Tongue (tissue), 2 donors: ENCODE measurements around the gene PLCL1. TPM values are rescaled to one million over a fixed set of nuclear protein-coding genes. Genes with fewer than 3 reads are reported as not detected.
"Not testable (repeated sequence)": the region's sequence is repeated elsewhere in the genome, so short reads cannot be mapped to it uniquely, and the experiment has no call there.

Source experiments
- DNase-seq: peaks from one replicate; pipeline ENCODE4 v3.0.0-alpha.2; 2015
- total RNA-seq: library from RNA; depleted of rRNA; stranded (reverse); fragments of >200 nt; gene quantifications from one replicate; pipeline ENCODE4 v1.2.3, GENCODE V29; 2014

PLCL1 gene
- total RNA-seq, 1 donor from 2014 or later = 31.2 TPM

GRCh38 chr2:197810016-197810415 lies 5.6 kb downstream of the PLCL1 start:
- no peak for DNase-seq

- no peak for DNase-seq
These were observed 6.1 kb downstream of the PLCL1 start for GRCh38 chr2:197810491-197810890.

- DNase-seq = no peak
These were observed 8.8 kb downstream of the PLCL1 start for GRCh38 chr2:197813093-197813787.

- DNase-seq = no peak
These were observed 10.1 kb downstream of the PLCL1 start for GRCh38 chr2:197814526-197814925.

GRCh38 chr2:197821550-197822289 lies 17.3 kb downstream of the PLCL1 start:
- DNase-seq = no peak

- DNase-seq = no peak
These were observed 17.9 kb downstream of the PLCL1 start for GRCh38 chr2:197822333-197822732.

GRCh38 chr2:197827618-197828017 lies 23.2 kb downstream of the PLCL1 start:
- DNase-seq = no peak

GRCh38 chr2:197828464-197829135 lies 24.2 kb downstream of the PLCL1 start:
- no peak for DNase-seq

GRCh38 chr2:197834771-197835170 lies 30.4 kb downstream of the PLCL1 start:
- DNase-seq = not testable (repeated sequence)

- no peak for DNase-seq
These were observed 30.9 kb downstream of the PLCL1 start for GRCh38 chr2:197835293-197835692.

GRCh38 chr2:197838036-197838435 lies 33.6 kb downstream of the PLCL1 start:
- DNase-seq = peak; percentile 37

GRCh38 chr2:197838579-197838978 lies 34.2 kb downstream of the PLCL1 start:
- no peak for DNase-seq

GRCh38 chr2:197839327-197839726 lies 34.9 kb downstream of the PLCL1 start:
- no peak for DNase-seq

GRCh38 chr2:197839856-197840255 lies 35.5 kb downstream of the PLCL1 start:
- DNase-seq = no peak

- DNase-seq = no peak
These were observed 41.7 kb downstream of the PLCL1 start for GRCh38 chr2:197846128-197846527.

- DNase-seq = no peak
These were observed 42.4 kb downstream of the PLCL1 start for GRCh38 chr2:197846777-197847176.

- peak; percentile 19 for DNase-seq
These were observed 43.4 kb downstream of the PLCL1 start for GRCh38 chr2:197847651-197848401.

GRCh38 chr2:197848602-197849001 lies 44.2 kb downstream of the PLCL1 start:
- DNase-seq = no peak

- DNase-seq = peak; percentile 74
These were observed 46.6 kb downstream of the PLCL1 start for GRCh38 chr2:197850882-197851450.

- peak; percentile 8 for DNase-seq
These were observed 47.1 kb downstream of the PLCL1 start for GRCh38 chr2:197851451-197851850.

- peak; percentile 78 for DNase-seq
These were observed 47.7 kb downstream of the PLCL1 start for GRCh38 chr2:197852108-197852507.

GRCh38 chr2:197853549-197853948 lies 49.2 kb downstream of the PLCL1 start:
- no peak for DNase-seq
